KOPT-K1 (cell line): ENCODE measurements around the gene CALHM4.

Experiments used
- H3K27ac ChIP-seq: fragments of 200-600 bp; sonication (generic); 2 replicates; pipeline ENCODE4 v1.5.1; 2016; ENCODE audit warnings: antibody characterized with exemption, mild to moderate bottlenecking, low read depth, low read length; ENCODE audit not compliant: poor library complexity, severe bottlenecking
- H3K36me3 ChIP-seq: fragments of 200-600 bp; sonication (generic); 2 replicates; pipeline ENCODE4 v1.5.1; 2017; ENCODE audit warnings: antibody characterized with exemption, mild to moderate bottlenecking, low read length, moderate library complexity; ENCODE audit not compliant: insufficient read depth
- H3K9me3 ChIP-seq: fragments of 200-600 bp; sonication (generic); 2 replicates; pipeline ENCODE4 v1.5.1; 2017; ENCODE audit warnings: antibody characterized with exemption, low read length, mild to moderate bottlenecking; ENCODE audit not compliant: insufficient read depth, poor library complexity, severe bottlenecking

CALHM4 gene, protein sequence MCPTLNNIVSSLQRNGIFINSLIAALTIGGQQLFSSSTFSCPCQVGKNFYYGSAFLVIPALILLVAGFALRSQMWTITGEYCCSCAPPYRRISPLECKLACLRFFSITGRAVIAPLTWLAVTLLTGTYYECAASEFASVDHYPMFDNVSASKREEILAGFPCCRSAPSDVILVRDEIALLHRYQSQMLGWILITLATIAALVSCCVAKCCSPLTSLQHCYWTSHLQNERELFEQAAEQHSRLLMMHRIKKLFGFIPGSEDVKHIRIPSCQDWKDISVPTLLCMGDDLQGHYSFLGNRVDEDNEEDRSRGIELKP

DNA sequence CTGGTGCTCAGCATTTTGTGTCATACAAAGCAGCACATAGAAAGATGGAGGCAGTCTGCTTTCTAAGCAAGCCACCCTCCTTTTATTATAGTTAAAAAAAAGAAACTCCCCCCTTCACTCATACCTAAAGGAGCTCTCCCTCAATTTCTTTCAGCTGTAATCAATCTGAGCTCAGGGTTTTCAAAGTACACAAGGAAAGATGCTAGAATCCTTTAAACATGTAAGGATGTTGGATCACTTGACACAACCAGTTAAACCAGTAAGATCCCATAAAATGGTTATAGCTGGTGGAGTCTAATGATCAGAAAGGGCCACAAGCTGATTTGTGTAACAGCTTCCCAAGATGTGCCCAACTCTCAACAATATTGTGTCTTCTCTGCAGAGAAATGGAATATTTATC is at the start of gene CALHM4:
Gene CALHM4 (plus strand): TSS at position 301 of the 400 bp plus-strand sequence. CDS start 43 bp downstream, at position 344.
- no peak within 1 kb of the TSS for H3K27ac ChIP-seq
- no peaks in the 10 kb centered on the region for H3K36me3 ChIP-seq
- H3K9me3 ChIP-seq, result no peaks in the 10 kb centered on the region

DNA sequence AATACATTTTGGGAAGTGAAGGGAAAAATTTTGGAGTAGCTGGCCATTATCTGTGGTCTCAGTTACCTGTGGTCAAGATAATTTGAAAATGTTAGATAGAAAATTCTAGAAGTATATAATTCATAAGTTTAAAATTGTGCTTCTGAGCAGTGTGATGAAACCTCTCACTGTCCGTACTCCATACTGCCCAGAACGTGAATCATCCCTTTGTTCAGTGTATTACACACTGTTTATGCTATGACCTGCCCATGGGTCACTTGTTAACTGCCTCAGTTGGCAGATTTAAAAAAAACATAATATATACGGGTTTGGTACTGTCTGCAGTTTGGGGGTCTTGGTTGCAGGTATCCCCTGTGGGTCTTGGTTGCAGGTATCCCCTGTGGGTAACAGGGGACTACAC is 46.2 kb upstream of the CALHM4 start:
- no peak overlapping the region for H3K27ac ChIP-seq
- H3K9me3 ChIP-seq, result no peaks in the 10 kb centered on the region
- no peaks in the 10 kb centered on the region for H3K36me3 ChIP-seq

DNA sequence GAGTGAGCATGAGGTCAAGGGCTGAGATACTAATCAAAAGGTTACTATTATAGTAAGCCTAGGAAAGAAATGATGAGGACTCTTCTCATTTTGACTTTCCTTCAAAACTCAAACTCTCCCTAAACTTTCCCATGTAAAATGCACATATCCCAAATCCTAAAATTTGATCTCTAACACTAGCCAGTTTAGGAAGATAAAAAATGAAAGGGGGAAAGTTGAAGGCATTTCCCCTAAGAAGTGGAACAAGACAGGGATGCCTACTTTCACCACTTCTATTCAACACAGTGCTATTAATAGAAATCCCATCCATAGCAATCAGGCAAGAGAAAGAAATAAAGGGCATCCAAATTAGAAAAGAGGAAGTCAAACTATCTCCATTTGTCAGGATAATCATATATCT is 45.0 kb upstream of the CALHM4 start:
- Histone ChIP-seq H3K27ac (no peak overlapping the region), H3K9me3 (no peaks in the 10 kb centered on the region), H3K36me3 (no peaks in the 10 kb centered on the region)

DNA sequence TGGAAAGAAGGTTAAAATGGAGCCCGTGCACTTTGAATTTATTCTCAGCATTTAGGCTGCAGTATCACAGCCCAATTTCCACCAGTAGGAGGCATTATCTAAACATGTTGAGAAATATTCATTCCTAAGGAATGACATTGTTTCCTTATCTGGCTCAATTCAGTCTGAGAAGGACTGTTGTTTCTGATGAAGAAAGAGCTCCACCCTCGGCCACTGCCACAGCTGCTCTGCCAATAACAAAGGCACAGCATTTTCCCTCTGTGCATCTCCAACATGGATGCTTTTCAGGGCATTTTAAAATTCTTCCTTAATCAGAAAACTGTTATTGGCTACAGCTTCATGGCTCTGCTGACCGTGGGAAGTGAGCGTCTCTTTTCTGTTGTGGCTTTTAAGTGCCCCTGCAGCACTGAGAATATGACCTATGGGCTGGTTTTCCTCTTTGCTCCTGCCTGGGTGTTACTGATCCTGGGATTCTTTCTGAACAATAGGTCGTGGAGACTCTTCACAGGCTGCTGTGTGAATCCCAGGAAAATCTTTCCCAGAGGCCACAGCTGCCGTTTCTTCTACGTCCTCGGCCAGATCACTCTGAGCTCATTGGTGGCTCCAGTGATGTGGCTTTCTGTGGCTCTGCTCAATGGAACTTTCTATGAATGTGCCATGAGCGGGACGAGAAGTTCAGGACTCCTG is 42.0 kb upstream of the CALHM4 start, which contains the start of gene CALHM5:
Gene CALHM5 (plus strand): TSS at position 216 of the 687 bp plus-strand sequence. CDS start 58 bp downstream, at position 274.
- no peaks in the 10 kb centered on the region for H3K9me3 ChIP-seq
- no peak within 1 kb of the TSS for H3K27ac ChIP-seq
- no peaks in the 10 kb centered on the region for H3K36me3 ChIP-seq

DNA sequence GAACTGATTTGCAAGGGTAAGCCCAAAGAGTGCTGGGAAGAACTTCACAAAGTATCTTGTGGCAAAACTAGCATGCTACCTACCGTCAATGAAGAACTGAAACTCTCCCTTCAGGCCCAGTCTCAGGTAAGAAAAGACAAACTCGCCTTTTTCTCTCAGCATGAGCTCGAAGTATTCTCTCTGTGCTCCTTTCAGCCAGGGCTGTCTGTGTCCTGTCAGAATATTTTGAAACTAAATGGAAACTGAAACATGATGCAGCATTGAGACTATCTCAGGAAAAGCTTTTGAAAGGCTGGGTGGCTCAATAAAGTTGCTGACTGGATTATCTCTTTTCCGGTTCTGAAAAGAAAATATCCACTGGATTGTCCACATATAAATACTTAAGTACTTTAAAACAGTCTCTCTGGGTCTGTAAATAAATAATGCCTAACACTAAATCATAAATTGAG is 41.4 kb upstream of the CALHM4 start:
- Histone ChIP-seq H3K27ac (no peak overlapping the region), H3K9me3 (no peaks in the 10 kb centered on the region), H3K36me3 (no peaks in the 10 kb centered on the region)

DNA sequence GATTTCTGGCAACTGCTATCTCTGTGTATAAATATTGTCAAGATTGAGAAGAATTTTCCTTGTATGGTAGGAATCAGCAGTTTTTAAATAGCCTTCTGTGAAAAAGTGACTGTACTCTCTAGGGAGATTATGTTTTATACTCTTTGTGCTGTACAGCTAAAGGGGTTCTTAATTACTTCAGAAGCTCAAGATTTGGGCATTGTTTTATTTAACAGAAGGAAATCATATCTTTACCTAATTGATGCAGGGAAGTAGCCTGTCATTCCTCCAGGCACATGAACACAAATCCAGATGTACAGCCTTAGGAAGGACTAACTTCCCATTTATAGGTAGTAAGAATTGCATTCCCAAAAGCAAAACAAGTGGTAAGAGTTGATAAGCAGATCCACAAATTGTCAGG is 40.8 kb upstream of the CALHM4 start:
- Histone ChIP-seq H3K9me3 (no peaks in the 10 kb centered on the region), H3K36me3 (no peaks in the 10 kb centered on the region), H3K27ac (no peak overlapping the region)

DNA sequence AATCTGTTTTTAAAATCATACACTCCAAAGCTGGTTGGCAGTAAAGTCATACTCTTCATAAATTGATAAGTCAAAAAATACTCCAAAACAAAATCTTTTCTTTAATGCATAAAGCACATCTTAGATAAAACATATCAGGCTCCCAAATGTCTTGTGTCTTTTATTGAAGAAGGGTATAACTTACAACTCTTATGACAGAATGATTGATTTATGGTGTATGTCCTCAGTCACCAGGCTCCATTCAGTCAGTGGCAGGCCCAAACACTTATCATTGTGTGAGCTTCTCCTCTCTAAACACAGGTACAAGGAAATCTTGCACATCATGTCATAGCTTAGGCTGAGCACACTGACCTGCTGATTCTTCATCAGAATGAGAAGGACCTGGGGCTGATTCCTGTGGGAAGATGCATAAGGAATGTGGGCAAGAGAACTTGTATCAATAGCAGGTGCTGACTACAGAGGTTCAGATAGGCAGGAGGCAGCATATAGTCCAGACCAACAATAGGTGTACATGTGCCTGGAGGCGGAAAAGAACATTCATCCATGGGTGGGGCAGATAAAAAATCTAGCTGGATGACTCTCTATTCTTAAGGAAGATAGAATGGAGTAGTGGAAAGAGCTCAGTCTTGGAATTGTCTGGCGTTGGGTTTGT is 40.2 kb upstream of the CALHM4 start:
- Histone ChIP-seq H3K9me3 (no peaks in the 10 kb centered on the region), H3K36me3 (no peaks in the 10 kb centered on the region), H3K27ac (no peak overlapping the region)

DNA sequence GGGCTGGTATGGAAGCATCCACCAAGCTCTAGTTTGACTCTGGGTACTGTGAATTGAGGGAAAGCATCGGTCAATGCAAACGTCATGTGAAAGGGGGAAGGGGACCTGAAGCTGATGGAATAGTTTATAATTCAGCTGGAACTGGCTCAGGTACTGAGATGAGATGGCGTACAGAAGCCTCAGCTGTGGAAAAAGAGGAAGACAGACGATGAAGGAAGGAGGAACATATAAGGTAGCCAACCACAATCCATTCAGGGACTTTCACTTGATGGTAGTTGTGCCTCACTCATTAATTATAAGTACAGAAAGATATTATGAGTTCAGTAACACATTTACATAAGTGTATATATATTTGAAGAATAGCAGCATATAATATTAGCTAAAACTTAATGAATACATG is 39.4 kb upstream of the CALHM4 start:
- no peaks in the 10 kb centered on the region for H3K9me3 ChIP-seq
- H3K36me3 ChIP-seq, result no peaks in the 10 kb centered on the region
- H3K27ac ChIP-seq, result no peak overlapping the region

DNA sequence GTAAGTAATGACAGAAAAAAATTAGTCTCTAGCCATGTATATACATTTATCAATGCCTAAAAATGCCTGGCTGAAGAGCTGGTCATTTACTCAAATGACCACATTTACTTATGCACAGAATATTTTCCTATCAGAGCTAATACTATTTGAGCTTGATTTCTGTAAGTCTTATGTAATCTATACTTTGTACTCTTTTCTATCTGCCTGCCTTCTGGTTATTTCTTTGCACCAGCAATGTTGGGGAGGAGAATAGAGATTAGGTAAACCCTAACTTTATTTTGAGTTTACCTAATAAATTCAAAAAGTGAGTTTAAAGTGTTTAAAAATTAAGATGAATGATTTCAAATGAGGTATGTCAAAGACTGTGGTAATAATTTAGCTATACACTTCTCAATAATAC is 38.4 kb upstream of the CALHM4 start:
- Histone ChIP-seq H3K9me3 (no peaks in the 10 kb centered on the region), H3K36me3 (no peaks in the 10 kb centered on the region), H3K27ac (no peak overlapping the region)

DNA sequence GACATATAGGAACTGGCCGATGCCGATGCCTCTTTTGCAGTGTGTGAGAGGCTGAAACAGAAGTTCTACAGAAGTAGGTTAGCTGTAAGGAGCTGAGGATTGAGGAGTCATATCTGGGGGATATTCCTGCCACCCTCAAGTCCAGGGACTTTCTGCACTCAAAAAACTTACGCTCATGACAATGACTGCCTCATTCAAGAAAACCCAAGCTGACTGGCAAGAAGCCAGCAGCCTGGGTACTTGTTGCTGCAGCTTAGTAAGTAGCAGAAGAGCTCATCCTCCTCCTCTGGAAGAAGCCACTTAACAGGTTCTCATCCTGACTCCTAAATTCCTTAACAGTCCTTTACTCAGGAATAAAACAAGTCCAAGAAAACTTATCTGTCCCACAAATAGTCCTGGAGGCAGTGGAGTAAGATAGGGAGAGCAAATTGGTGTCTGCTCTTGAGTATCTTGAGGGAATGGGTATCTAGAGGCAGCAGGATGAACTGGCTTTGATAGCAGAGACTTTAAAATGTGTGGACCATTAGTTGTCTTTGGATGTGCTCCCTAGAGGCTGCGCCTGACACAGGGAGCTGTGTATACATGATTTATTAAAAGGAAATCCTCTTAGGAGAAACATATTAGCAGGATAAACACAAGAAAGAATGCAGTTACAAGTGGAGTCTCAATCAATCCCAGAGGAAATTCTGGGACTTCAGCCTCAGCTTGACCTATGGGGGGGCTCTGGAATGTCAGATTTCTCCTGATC is 34.8 kb upstream of the CALHM4 start:
- H3K27ac ChIP-seq, result no peak overlapping the region
- H3K9me3 ChIP-seq, result no peaks in the 10 kb centered on the region
- H3K36me3 ChIP-seq, result no peaks in the 10 kb centered on the region

DNA sequence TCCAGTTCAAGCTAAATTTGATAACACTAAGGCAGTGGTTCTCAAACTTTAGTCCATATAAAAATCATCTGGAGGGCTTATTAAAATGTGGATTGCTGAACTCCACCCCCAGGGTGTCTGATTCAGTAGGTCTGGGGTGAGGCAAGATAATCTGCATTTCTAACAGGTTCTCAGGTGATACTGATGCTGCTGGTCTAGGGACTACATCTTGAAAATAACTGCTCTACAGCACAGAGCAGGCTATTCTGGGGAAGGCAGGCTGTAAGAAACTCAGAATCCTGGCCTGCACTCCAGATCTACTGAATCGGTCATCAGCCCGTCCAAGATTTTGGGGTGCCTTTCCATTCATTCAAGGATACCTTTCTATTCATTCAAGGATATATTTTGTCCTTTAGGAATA is 30.7 kb upstream of the CALHM4 start:
- H3K27ac ChIP-seq, result no peak overlapping the region
- H3K36me3 ChIP-seq, result no peaks in the 10 kb centered on the region
- no peaks in the 10 kb centered on the region for H3K9me3 ChIP-seq

DNA sequence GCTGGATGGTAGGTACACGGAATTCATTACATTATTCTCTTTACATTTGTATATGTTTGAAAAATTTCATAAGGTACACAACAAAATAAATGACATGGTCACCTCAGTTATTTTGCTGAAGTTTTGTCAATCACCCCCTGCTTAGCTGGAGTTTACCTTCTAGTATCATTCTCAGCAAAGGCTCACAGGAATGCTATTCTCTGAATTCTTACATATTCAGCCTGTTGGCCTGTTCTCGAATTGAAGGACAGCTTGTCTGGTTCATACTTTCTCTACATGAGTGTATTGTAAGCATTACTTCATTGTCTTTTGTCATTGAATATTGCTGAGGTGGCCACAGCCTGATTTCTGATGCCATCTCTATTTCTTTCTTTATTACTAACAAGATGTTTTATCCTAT is 29.3 kb upstream of the CALHM4 start:
- Histone ChIP-seq H3K9me3 (no peaks in the 10 kb centered on the region), H3K36me3 (no peaks in the 10 kb centered on the region), H3K27ac (no peak overlapping the region)

DNA sequence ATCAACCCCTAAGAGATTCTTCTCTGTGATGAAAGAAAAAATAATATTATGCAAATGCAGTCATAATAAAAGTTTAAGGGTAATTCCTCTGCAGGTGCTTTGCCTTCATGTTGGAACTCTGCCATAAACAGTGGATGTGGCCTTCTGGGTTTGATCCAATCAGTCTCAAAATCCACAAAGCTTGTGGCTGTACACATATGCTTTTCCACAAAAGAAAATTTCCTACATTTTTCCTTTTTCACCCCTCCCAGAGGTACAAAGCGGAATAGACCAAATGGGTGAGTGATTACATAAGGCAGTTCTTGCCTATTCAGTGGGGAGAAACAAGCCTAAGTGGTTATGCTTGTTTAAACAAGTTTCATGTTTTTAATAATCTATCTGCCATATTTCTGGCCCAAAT is 25.4 kb upstream of the CALHM4 start:
- no peaks in the 10 kb centered on the region for H3K36me3 ChIP-seq
- no peak overlapping the region for H3K27ac ChIP-seq
- H3K9me3 ChIP-seq, result no peaks in the 10 kb centered on the region

DNA sequence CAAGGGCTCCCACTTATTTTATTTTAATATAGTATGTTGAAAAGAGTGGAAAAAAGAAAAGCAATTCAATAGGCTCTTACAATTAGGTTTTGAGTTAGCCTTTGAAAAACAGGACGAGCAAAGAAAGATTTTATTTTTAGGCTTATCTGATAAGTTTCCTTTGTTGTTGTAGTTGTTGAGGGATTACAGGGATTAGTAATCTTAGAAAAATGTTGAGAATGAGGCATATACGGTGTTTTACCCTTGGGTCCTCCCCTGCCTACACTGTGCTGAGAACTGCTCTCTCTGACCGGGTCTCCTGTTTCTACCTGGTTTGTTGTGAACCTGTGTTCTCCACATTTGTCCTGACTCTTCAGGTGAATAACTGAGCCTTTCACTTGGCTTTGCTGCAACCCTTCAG is 24.8 kb upstream of the CALHM4 start:
- H3K27ac ChIP-seq, result no peak overlapping the region
- no peaks in the 10 kb centered on the region for H3K36me3 ChIP-seq
- H3K9me3 ChIP-seq, result no peaks in the 10 kb centered on the region
